ENCODE measurements around the gene APOBEC3H.
"Not testable (repeated sequence)": the region's sequence is repeated elsewhere in the genome, so short reads cannot be mapped to it uniquely, and the experiment has no call there.

DNA sequence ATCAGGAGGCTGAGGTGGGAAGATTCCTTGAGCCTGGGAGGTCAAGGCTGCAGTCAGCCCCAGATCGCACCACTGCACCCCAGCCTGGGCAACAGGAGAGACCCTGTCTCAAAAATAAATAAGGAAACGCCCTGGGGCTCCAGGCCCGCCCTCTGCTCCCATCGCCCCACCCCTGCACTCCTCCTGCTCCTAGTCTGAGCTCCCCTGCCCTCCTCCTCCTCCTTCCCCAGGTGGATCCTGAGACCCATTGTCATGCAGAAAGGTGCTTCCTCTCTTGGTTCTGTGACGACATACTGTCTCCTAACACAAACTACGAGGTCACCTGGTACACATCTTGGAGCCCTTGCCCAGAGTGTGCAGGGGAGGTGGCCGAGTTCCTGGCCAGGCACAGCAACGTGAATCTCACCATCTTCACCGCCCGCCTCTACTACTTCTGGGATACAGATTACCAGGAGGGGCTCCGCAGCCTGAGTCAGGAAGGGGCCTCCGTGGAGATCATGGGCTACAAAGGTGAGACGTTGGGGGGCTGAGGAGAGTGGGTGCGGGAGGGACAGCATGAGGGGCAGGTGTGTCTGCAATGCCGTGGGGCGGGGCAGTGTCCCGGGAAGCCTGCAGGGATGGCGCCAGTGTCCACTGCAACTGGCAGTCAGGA lies 45.1 kb upstream of the APOBEC3H start:
- TF ChIP-seq, protein P1, sequence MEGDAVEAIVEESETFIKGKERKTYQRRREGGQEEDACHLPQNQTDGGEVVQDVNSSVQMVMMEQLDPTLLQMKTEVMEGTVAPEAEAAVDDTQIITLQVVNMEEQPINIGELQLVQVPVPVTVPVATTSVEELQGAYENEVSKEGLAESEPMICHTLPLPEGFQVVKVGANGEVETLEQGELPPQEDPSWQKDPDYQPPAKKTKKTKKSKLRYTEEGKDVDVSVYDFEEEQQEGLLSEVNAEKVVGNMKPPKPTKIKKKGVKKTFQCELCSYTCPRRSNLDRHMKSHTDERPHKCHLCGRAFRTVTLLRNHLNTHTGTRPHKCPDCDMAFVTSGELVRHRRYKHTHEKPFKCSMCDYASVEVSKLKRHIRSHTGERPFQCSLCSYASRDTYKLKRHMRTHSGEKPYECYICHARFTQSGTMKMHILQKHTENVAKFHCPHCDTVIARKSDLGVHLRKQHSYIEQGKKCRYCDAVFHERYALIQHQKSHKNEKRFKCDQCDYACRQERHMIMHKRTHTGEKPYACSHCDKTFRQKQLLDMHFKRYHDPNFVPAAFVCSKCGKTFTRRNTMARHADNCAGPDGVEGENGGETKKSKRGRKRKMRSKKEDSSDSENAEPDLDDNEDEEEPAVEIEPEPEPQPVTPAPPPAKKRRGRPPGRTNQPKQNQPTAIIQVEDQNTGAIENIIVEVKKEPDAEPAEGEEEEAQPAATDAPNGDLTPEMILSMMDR (IDR thresholded peaks at IDR 0.05), result not testable (repeated sequence)
- not testable (repeated sequence) for TF ChIP-seq POLR2A (IDR thresholded peaks at IDR 0.05)

Measured in thyroid gland (tissue), 4 donors.